GM21786 (cell line): ENCODE measurements around the gene CFHR2.
"Not testable (repeated sequence)": the region's sequence is repeated elsewhere in the genome, so short reads cannot be mapped to it uniquely, and the experiment has no call there.

Experiments
- ATAC-seq: cut with Tn5 transposase; IDR thresholded peaks from one replicate; pipeline ENCODE4 v1.9.1; 2021; ENCODE audit not compliant: unreplicated experiment

CFHR2 gene

GRCh38 chr1:196943568-196943967 is at the start of gene CFHR2:
Gene CFHR2 (plus strand): TSS chr1:196943738. CDS start chr1:196943881, 143 bp downstream.
- ATAC-seq = not testable (repeated sequence)

- no peak for ATAC-seq
Observed at GRCh38 chr1:196896355-196896754, 47.2 kb upstream of the CFHR2 start.

- ATAC-seq = no peak
Observed at GRCh38 chr1:196897158-196897828, 46.2 kb upstream of the CFHR2 start.

- ATAC-seq = no peak
Observed at GRCh38 chr1:196902344-196902743, 41.2 kb upstream of the CFHR2 start.

- ATAC-seq = no peak
Observed at GRCh38 chr1:196910215-196910614, 33.3 kb upstream of the CFHR2 start.

- not testable (repeated sequence) for ATAC-seq
Observed at GRCh38 chr1:196912283-196912682, 31.3 kb upstream of the CFHR2 start.

- ATAC-seq = not testable (repeated sequence)
Observed at GRCh38 chr1:196926839-196927238, 16.7 kb upstream of the CFHR2 start.

- ATAC-seq = not testable (repeated sequence)
Observed at GRCh38 chr1:196932853-196933252, 10.7 kb upstream of the CFHR2 start.

- ATAC-seq = no peak
Observed at GRCh38 chr1:196933531-196934189, 9.9 kb upstream of the CFHR2 start.

- not testable (repeated sequence) for ATAC-seq
Observed at GRCh38 chr1:196941474-196941873, 2.1 kb upstream of the CFHR2 start.

- peak; percentile 86 for ATAC-seq
Observed at GRCh38 chr1:196951711-196952394, 8.3 kb downstream of the CFHR2 start.

- ATAC-seq = no peak
Observed at GRCh38 chr1:196954778-196955177, 11.2 kb downstream of the CFHR2 start.

- no peak for ATAC-seq
Observed at GRCh38 chr1:196955926-196956325, 12.4 kb downstream of the CFHR2 start.

- peak; percentile 55 for ATAC-seq
Observed at GRCh38 chr1:196960854-196961253, 17.3 kb downstream of the CFHR2 start.

GRCh38 chr1:196970182-196970581 is 26.6 kb downstream of the CFHR2 start:
- ATAC-seq = no peak

- ATAC-seq = no peak
Observed at GRCh38 chr1:196976278-196976677, 32.7 kb downstream of the CFHR2 start.

- no peak for ATAC-seq
Observed at GRCh38 chr1:196977278-196977677, 33.7 kb downstream of the CFHR2 start, which contains the start of gene CFHR5. Gene CFHR5 (plus strand): TSS chr1:196977556. CDS start chr1:196977665, 109 bp downstream.

- ATAC-seq = no peak
Observed at GRCh38 chr1:196980859-196981258, 37.3 kb downstream of the CFHR2 start.

GRCh38 chr1:196982247-196982646 is 38.7 kb downstream of the CFHR2 start:
- not testable (repeated sequence) for ATAC-seq

- not testable (repeated sequence) for ATAC-seq
Observed at GRCh38 chr1:196991919-196992651, 48.5 kb downstream of the CFHR2 start.

GRCh38 chr1:196993916-196994315 is 50.4 kb downstream of the CFHR2 start:
- ATAC-seq = no peak
